Endothelial cell (in vitro differentiated cells): ENCODE measurements around the gene SPINK7. TPM values are rescaled to one million over a fixed set of nuclear protein-coding genes. Genes with fewer than 3 reads are reported as not detected.

Source experiments
- DNase-seq: peaks from one replicate; pipeline ENCODE4 v3.0.0; 2021; ENCODE audit warnings: low spot score
- H3K27ac Mint-ChIP-seq: one replicate; pipeline ENCODE4 v1.8.0; 2021; ENCODE audit warnings: mixed read lengths, inconsistent platforms; ENCODE audit not compliant: unreplicated experiment
- H3K27me3 Mint-ChIP-seq: one replicate; pipeline ENCODE4 v1.8.0; 2021; ENCODE audit warnings: mild to moderate bottlenecking, moderate library complexity, mixed read lengths, inconsistent platforms; ENCODE audit not compliant: unreplicated experiment
- H3K36me3 Mint-ChIP-seq: one replicate; pipeline ENCODE4 v1.8.0; 2021; ENCODE audit warnings: mild to moderate bottlenecking, low read depth, mixed read lengths, inconsistent platforms; ENCODE audit not compliant: unreplicated experiment
- H3K4me1 Mint-ChIP-seq: one replicate; pipeline ENCODE4 v1.8.0; 2021; ENCODE audit warnings: mild to moderate bottlenecking, mixed read lengths, inconsistent platforms; ENCODE audit not compliant: unreplicated experiment
- H3K4me3 Mint-ChIP-seq: one replicate; pipeline ENCODE4 v1.8.0; 2021; ENCODE audit warnings: mild to moderate bottlenecking, mixed read lengths, inconsistent platforms; ENCODE audit not compliant: unreplicated experiment
- H3K9me3 Mint-ChIP-seq: one replicate; pipeline ENCODE4 v1.8.0; 2021; ENCODE audit warnings: mixed read lengths, inconsistent platforms; ENCODE audit not compliant: unreplicated experiment
- total RNA-seq: library from RNA; stranded (reverse); fragmentation: NEBNext Ultra II Directional; extraction: Animal tissue kit (Norgen Biotek cat#: 25700); gene quantifications from one replicate; pipeline ENCODE4 v1.2.1, GENCODE V29; 2021; ENCODE audit not compliant: unreplicated experiment
- TF ChIP-seq, protein P1 (sequence below): fragments of 200-600 bp; sonication (generic); IDR thresholded peaks from one replicate; pipeline ENCODE4 v1.5.0; 2021; ENCODE audit warnings: antibody characterized with exemption; ENCODE audit not compliant: unreplicated experiment

Gene SPINK7
- total RNA-seq, 1 donor from 2014 or later, result not detected

DNA sequence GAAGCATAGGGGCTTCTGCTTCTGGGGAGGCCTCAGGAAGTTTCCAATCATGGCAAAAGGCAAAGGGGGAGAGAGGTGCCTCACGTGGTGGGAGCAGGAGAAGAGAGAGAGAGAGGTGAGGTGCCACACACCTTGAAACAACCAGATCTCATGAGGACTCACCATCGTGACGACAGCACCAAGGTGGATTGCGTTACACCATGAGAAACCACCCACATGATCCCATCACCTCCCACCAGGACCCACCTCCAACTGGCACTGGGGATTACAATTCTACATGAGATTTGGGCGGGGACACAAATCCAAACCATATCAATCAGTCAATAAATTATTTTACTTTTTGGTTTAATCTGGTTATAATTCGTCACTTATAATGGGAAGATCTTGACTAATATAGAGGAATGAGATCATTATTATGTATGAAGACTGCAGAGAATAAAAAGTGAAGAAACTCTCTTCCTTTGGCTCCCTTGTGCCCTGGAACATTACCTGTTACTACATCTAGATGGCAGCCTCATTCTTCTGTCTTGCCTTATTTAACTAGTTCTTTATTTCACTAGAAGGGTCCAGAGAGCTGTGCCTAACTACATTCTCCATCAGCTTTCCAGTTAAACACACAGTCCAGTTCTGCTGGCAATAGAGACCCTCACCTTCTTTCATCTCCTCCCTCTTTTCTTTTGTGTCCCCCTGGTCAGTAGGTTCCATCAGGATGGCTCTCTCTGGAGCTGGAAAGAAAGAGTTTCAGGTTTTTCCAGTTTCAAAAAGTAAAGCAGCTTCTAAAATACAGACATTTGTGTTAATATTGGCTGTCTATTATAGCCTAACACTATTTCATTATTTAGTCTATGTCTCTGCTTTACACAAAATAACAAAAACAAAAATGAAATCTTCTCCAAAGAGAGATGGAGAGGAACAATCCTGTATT, 21.7 kb upstream of the SPINK7 start:
- TF ChIP-seq, protein P1, sequence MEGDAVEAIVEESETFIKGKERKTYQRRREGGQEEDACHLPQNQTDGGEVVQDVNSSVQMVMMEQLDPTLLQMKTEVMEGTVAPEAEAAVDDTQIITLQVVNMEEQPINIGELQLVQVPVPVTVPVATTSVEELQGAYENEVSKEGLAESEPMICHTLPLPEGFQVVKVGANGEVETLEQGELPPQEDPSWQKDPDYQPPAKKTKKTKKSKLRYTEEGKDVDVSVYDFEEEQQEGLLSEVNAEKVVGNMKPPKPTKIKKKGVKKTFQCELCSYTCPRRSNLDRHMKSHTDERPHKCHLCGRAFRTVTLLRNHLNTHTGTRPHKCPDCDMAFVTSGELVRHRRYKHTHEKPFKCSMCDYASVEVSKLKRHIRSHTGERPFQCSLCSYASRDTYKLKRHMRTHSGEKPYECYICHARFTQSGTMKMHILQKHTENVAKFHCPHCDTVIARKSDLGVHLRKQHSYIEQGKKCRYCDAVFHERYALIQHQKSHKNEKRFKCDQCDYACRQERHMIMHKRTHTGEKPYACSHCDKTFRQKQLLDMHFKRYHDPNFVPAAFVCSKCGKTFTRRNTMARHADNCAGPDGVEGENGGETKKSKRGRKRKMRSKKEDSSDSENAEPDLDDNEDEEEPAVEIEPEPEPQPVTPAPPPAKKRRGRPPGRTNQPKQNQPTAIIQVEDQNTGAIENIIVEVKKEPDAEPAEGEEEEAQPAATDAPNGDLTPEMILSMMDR, result no peak
- no peak overlapping the region for H3K27ac Mint-ChIP-seq
- H3K4me3 Mint-ChIP-seq, result no peak overlapping the region
- no peaks in the 10 kb centered on the region for H3K4me1 Mint-ChIP-seq
- no peaks in the 10 kb centered on the region for H3K27me3 Mint-ChIP-seq
- no peak for DNase-seq
- no peaks in the 10 kb centered on the region for H3K36me3 Mint-ChIP-seq
- H3K9me3 Mint-ChIP-seq, result no peaks in the 10 kb centered on the region

DNA sequence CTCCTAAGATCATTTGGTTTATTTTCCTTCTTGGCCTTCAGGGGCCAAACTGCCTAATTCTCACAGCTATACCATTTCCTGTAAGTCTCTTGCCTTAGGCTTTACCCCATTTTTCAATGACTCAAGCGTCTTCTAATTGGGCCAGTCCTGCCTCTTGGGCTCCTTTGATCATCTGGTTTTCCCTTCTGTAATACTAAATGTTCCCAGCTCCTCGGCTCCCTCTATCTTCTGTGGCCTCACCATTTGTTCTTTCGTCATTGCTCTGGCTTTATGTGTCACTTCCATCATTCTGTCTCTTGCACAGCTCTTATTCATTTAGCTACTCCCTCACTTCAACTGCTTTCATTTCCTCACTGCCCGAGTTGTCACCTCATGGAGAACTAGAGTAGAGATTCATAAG, 14.5 kb upstream of the SPINK7 start:
- H3K27me3 Mint-ChIP-seq, result no peaks in the 10 kb centered on the region
- no peaks in the 10 kb centered on the region for H3K9me3 Mint-ChIP-seq
- TF ChIP-seq, protein P1, result no peak
- H3K27ac Mint-ChIP-seq, result no peak overlapping the region
- DNase-seq, result no peak
- H3K36me3 Mint-ChIP-seq, result no peaks in the 10 kb centered on the region
- H3K4me1 Mint-ChIP-seq, result no peaks in the 10 kb centered on the region
- H3K4me3 Mint-ChIP-seq, result no peak overlapping the region

DNA sequence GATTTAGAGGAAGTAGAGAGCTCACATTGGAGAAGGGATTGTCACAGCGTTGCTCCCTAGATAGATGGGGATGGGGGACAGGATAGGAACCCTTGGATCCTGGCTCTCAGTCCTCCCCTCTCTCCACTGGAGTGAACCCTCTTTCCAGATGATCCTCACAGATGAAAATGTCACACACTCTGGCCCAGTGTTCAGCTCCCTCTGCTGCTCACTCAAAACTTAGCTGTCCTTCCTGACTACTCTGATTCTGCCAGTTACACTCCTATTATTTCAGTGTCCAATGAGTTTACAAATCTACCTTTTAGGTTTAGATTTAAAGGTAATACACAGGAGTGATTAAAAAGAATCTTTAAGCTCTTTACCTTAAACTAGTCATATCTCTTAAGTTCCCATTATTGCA, 5.8 kb upstream of the SPINK7 start:
- Mint-ChIP-seq H3K9me3 (no peaks in the 10 kb centered on the region), H3K4me3 (no peak overlapping the region), H3K27me3 (peaks cover 2% of the 10 kb centered on the region), H3K4me1 (no peaks in the 10 kb centered on the region), H3K27ac (no peak overlapping the region), H3K36me3 (no peaks in the 10 kb centered on the region)
- TF ChIP-seq, protein P1, result no peak
- no peak for DNase-seq

DNA sequence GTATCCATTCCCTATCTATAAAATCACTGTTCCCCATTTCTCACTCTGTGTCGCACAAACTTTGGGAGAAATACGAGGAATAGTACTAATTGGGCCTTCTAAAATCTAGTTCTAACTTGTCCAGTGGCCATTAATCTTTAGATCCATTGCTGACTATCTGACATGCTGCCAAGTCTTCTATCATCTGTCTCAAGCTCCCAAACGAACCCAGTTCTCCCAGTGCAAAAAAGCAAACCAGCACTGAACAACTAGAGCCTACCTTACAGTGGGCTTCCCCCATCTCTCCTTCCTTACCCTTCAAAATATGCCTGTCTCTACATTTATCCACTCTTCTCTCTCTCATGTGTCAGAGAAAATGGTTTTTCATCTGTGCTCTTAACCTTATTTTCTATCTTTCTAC, 3.2 kb upstream of the SPINK7 start:
- TF ChIP-seq, protein P1, result no peak
- no peak for DNase-seq
- Mint-ChIP-seq H3K27ac (no peak overlapping the region), H3K36me3 (no peaks in the 10 kb centered on the region), H3K27me3 (peaks cover 2% of the 10 kb centered on the region), H3K9me3 (no peaks in the 10 kb centered on the region), H3K4me1 (no peaks in the 10 kb centered on the region), H3K4me3 (no peak overlapping the region)

DNA sequence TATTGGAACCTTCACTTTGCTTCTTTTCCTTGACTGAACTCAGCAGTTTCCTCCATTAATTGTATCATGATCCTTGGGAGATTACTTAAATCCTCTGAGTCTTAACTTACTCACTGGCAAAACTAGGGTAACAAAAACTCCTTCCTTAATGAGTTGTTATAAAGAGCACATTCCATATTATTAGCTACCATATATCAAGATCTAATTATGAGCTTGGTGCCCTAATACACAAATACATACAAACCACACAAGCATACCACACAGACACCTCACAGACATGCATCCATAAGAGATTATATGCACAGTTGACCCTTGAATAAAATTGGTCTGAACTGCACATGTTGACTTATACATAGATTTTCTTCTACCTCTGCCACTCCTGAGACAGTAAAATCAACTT, 2.5 kb upstream of the SPINK7 start:
- TF ChIP-seq, protein P1, result no peak
- Mint-ChIP-seq H3K36me3 (no peaks in the 10 kb centered on the region), H3K27ac (no peak overlapping the region), H3K4me3 (no peak overlapping the region), H3K27me3 (peaks cover 2% of the 10 kb centered on the region), H3K4me1 (no peaks in the 10 kb centered on the region), H3K9me3 (no peaks in the 10 kb centered on the region)
- no peak for DNase-seq
